ENCODE results near the gene ABO. TPM values are rescaled to one million over a fixed set of nuclear protein-coding genes. Genes with fewer than 3 reads are reported as not detected.

The ABO gene
- total and polyA plus RNA-seq, 2 of the 8 experiments (the other 6 are each of a cell fraction or from before 2014, with no cell fraction given), result 0.03 TPM; not detected in 1

DNA sequence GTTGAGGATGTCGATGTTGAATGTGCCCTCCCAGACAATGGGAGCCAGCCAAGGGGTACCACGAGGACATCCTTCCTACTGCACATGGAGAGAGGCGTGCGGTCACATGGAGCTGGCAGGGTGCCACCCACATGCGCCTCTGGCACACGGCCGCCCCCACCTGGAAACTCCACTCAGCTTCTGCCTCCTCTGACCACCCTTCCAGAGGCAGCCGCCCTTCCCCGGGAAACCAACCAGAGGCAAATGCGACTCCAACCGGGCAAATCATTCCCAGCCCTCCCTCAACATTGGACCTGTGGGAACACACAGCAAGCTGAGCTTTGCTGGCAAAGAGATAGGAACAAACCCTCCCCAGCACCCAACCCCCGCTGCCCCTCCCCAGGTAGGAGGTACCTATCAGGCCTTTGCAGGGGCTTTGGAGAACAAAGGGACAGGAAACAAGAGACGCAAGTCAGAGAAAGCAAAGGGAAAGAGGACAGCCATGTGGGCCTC is 17.5 kb downstream of the ABO start:
- Histone ChIP-seq H3K23ac (ENCODE audit: insufficient read length) (no peak overlapping the region), H2AK5ac (ENCODE audit: low read depth, low read length) (no peak overlapping the region), H3K56ac (replicated peaks; ENCODE audit: insufficient read length, low read depth, low read length) (no peak overlapping the region), H3K4me2 (ENCODE audit: insufficient read depth in 1 of 2, low read depth in 2 of 2, low read length in 2 of 2) (no peak overlapping the region; a peak in 1 of 4 replicates), H4K8ac (ENCODE audit: extremely low read depth, insufficient read depth, low read length) (peak overlapping the region; percentile 12; the same call in 1 of the 2 replicates), H3K36me3 (ENCODE audit: control insufficient read depth in 2 of 4, insufficient read depth in 4 of 4, low read length in 3 of 4) (no peaks in the 10 kb centered on the region), H3K79me1 (ENCODE audit: low read depth, low read length) (no peaks in the 10 kb centered on the region), H3K79me2 (ENCODE audit: control insufficient read depth in 1 of 2, insufficient read depth in 2 of 2, low read length in 2 of 2) (no peaks in the 10 kb centered on the region), H2BK5ac (ENCODE audit: low read depth, low read length) (no peak overlapping the region), H3K14ac (ENCODE audit: insufficient read length) (no peak overlapping the region), H4K5ac (ENCODE audit: insufficient read length, low read depth, low read length) (no peak overlapping the region), H3K4me1 (replicated peaks in 1 of 4; ENCODE audit: control insufficient read depth in 3 of 4, insufficient read depth in 4 of 4, low read length in 3 of 4) (peaks cover 0 to 13% (median 4%) of the 10 kb centered on the region in 4 experiments; a peak in 6 of 7 replicates), H4K20me1 (replicated peaks in 1 of 2; ENCODE audit: control insufficient read depth in 1 of 2, insufficient read depth in 2 of 2, low read length in 2 of 2) (no peaks in the 10 kb centered on the region), H3K4me3 (ENCODE audit: extremely low read depth in 1 of 4, insufficient read depth in 2 of 4, low read depth in 3 of 4, low read length in 4 of 4) (no peak overlapping the region), H2BK15ac (ENCODE audit: low read length) (no peak overlapping the region), H2BK120ac (replicated peaks; ENCODE audit: low read depth, low read length) (no peak overlapping the region), H3K4ac (replicated peaks; ENCODE audit: insufficient read length, low read depth, low read length) (no peak overlapping the region), H3K27me3 (replicated peaks in 1 of 4; ENCODE audit: control insufficient read depth in 3 of 4, extremely low read depth in 1 of 4, insufficient read depth in 3 of 4, low read length in 3 of 4) (0 out of 7 replicates have a peak, but pooled peaks cover 0 to 4% (median 0%) of the 10 kb centered on the region in 4 experiments), H3K18ac (ENCODE audit: extremely low read depth, low read length) (no peak overlapping the region; the same call in none of the 2 replicates), H3K23me2 (ENCODE audit: low read depth, low read length) (peaks cover 8% of the 10 kb centered on the region; the same call in 1 of the 2 replicates), H3K27ac (ENCODE audit: low read depth, low read length) (no peak overlapping the region), H3K9ac (replicated peaks in 1 of 4; ENCODE audit: extremely low read depth in 1 of 4, low read depth in 3 of 4, low read length in 3 of 4) (no peak overlapping the region), H2BK12ac (ENCODE audit: low read depth, low read length) (peak overlapping the region; percentile 87; the same call in 1 of the 2 replicates), H4K91ac (replicated peaks; ENCODE audit: insufficient read length, low read length) (peak overlapping the region; percentile 44), H2AFZ (ENCODE audit: low read length) (peak overlapping the region; percentile 70; the same call in 1 of the 2 replicates), H3K9me3 (ENCODE audit: insufficient read depth in 2 of 2, low read depth in 1 of 2, low read length in 1 of 2) (no peaks in the 10 kb centered on the region), H2BK20ac (ENCODE audit: low read length) (no peak overlapping the region; the same call in 1 of the 2 replicates)
- ChIA-PET CTCF (ENCODE audit: partially characterized antibody) (interaction anchor here (0.6 to 3.2 kb wide), 7 partner anchors 13 to 72 kb away, joined by 3 to 8 read pairs (median 3); no protein-coding TSS in a partner anchor), POLR2A (ENCODE audit: partially characterized antibody) (no interaction called here)
- 85% methylated on average over 12 of the region's 13 CpGs; no CpG with 5 or more reads in 1 of the 2 experiments for WGBS, 2 experiments (ENCODE audit: extremely low coverage in 1 of 2, insufficient coverage in 1 of 2, insufficient read length in 1 of 2, insufficient replicate concordance in 2 of 2, low coverage in 1 of 2, low lambda C conversion rate in 2 of 2, missing lambda C conversion rate in 1 of 2)
- TF ChIP-seq JUND (IDR thresholded peaks at IDR 0.05; ENCODE audit: low read length) (no peak), POU5F1 (IDR thresholded peaks at IDR 0.05; ENCODE audit: low read depth, low read length) (no peak), SP4 (IDR thresholded peaks at IDR 0.05; ENCODE audit: low read length) (no peak), GABPA (IDR thresholded peaks at IDR 0.05; ENCODE audit: borderline replicate concordance, insufficient read depth, low read length) (no peak), BCL11A (IDR thresholded peaks at IDR 0.05; ENCODE audit: low read depth in 2 of 2, low read length in 2 of 2) (no peak), TCF12 (IDR thresholded peaks at IDR 0.05; ENCODE audit: low read depth, low read length) (no peak)
- TF ChIP-seq, protein P1, sequence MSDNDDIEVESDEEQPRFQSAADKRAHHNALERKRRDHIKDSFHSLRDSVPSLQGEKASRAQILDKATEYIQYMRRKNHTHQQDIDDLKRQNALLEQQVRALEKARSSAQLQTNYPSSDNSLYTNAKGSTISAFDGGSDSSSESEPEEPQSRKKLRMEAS (IDR thresholded peaks at IDR 0.05), result peak; percentile 22; the same call in 1 of the 2 replicates
- TF ChIP-seq, protein P2, sequence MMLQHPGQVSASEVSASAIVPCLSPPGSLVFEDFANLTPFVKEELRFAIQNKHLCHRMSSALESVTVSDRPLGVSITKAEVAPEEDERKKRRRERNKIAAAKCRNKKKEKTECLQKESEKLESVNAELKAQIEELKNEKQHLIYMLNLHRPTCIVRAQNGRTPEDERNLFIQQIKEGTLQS (IDR thresholded peaks at IDR 0.05; ENCODE audit: insufficient read depth, low read depth, low read length), result no peak
- TF ChIP-seq, protein P3, sequence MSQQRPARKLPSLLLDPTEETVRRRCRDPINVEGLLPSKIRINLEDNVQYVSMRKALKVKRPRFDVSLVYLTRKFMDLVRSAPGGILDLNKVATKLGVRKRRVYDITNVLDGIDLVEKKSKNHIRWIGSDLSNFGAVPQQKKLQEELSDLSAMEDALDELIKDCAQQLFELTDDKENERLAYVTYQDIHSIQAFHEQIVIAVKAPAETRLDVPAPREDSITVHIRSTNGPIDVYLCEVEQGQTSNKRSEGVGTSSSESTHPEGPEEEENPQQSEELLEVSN (IDR thresholded peaks at IDR 0.05), result peak; percentile 35; the same call in 1 of the 2 replicates
- no peak for DNase-seq (ENCODE audit: low read depth in 1 of 2, low spot score in 2 of 2)
- FAIRE-seq, result no peak
